ES-I3 (cell line): Measurements from ENCODE around the gene EXOSC5.
"Not testable (repeated sequence)": the region's sequence is repeated elsewhere in the genome, so short reads cannot be mapped to it uniquely, and the experiment has no call there.

Source experiments
- H3K36me3 ChIP-seq: 2 replicates; pipeline ENCODE4 v1.6.1; 2013; ENCODE audit warnings: mild to moderate bottlenecking, low read length, control low read depth, moderate library complexity; ENCODE audit not compliant: insufficient read depth
- H3K4me1 ChIP-seq: 2 replicates; pipeline ENCODE4 v1.6.1; 2013; ENCODE audit warnings: mild to moderate bottlenecking, control low read depth, low read length; ENCODE audit not compliant: insufficient read depth
- H3K9ac ChIP-seq: 2 replicates; pipeline ENCODE4 v1.6.1; 2013; ENCODE audit warnings: low read depth, mild to moderate bottlenecking, low read length, moderate library complexity
- H3K9me3 ChIP-seq: 2 replicates; pipeline ENCODE4 v1.6.1; 2013; ENCODE audit warnings: mild to moderate bottlenecking, low read length, moderate library complexity; ENCODE audit not compliant: control insufficient read depth, insufficient read depth

The EXOSC5 gene

GRCh38 chr19:41421314-41421713 is 24.2 kb upstream of the EXOSC5 start:
- H3K36me3 ChIP-seq = peaks cover 4% of the 10 kb centered on the region
- no peaks in the 10 kb centered on the region; the same call in 1 of the 2 replicates for H3K4me1 ChIP-seq
- no peaks in the 10 kb centered on the region for H3K9me3 ChIP-seq
- H3K9ac ChIP-seq = no peak overlapping the region

- Histone ChIP-seq H3K36me3 (peaks cover 4% of the 10 kb centered on the region), H3K9ac (no peak overlapping the region), H3K4me1 (no peaks in the 10 kb centered on the region; the same call in 1 of the 2 replicates), H3K9me3 (no peaks in the 10 kb centered on the region)
Observed at GRCh38 chr19:41420101-41420880, 23.1 kb upstream of the EXOSC5 start.

- Histone ChIP-seq H3K4me1 (no peaks in the 10 kb centered on the region; the same call in 1 of the 2 replicates), H3K9ac (no peak overlapping the region), H3K36me3 (peaks cover 4% of the 10 kb centered on the region), H3K9me3 (no peaks in the 10 kb centered on the region)
Observed at GRCh38 chr19:41416194-41416674, 19.1 kb upstream of the EXOSC5 start.

GRCh38 chr19:41415154-41415571 is 18.0 kb upstream of the EXOSC5 start:
- peaks cover 1% of the 10 kb centered on the region for H3K36me3 ChIP-seq
- H3K9me3 ChIP-seq = no peaks in the 10 kb centered on the region
- H3K4me1 ChIP-seq = no peaks in the 10 kb centered on the region; the same call in 1 of the 2 replicates
- no peak overlapping the region for H3K9ac ChIP-seq

- Histone ChIP-seq H3K36me3 (no peaks in the 10 kb centered on the region; the same call in 1 of the 2 replicates), H3K4me1 (peaks cover 2% of the 10 kb centered on the region), H3K9ac (no peak overlapping the region), H3K9me3 (no peaks in the 10 kb centered on the region)
Observed at GRCh38 chr19:41414461-41414860, 17.3 kb upstream of the EXOSC5 start.

GRCh38 chr19:41413947-41414346 is 16.8 kb upstream of the EXOSC5 start:
- H3K4me1 ChIP-seq = peaks cover 7% of the 10 kb centered on the region
- no peaks in the 10 kb centered on the region; the same call in 1 of the 2 replicates for H3K36me3 ChIP-seq
- H3K9me3 ChIP-seq = no peaks in the 10 kb centered on the region
- H3K9ac ChIP-seq = no peak overlapping the region

GRCh38 chr19:41412953-41413352 is 15.8 kb upstream of the EXOSC5 start:
- no peak overlapping the region for H3K9ac ChIP-seq

GRCh38 chr19:41411968-41412265 is 14.8 kb upstream of the EXOSC5 start:
- no peak overlapping the region for H3K9ac ChIP-seq
- H3K9me3 ChIP-seq = no peaks in the 10 kb centered on the region
- no peaks in the 10 kb centered on the region; the same call in 1 of the 2 replicates for H3K36me3 ChIP-seq
- H3K4me1 ChIP-seq = peaks cover 22% of the 10 kb centered on the region

More at GRCh38 chr19:41412953-41413352, 15.8 kb upstream of the EXOSC5 start:
- Histone ChIP-seq H3K4me1 (peaks cover 13% of the 10 kb centered on the region), H3K9me3 (no peaks in the 10 kb centered on the region), H3K36me3 (no peaks in the 10 kb centered on the region; the same call in 1 of the 2 replicates)

- Histone ChIP-seq H3K36me3 (no peaks in the 10 kb centered on the region; the same call in 1 of the 2 replicates), H3K9ac (no peak overlapping the region), H3K9me3 (no peaks in the 10 kb centered on the region), H3K4me1 (peaks cover 24% of the 10 kb centered on the region)
Observed at GRCh38 chr19:41411100-41411967, 14.2 kb upstream of the EXOSC5 start.

GRCh38 chr19:41410336-41411054 is 13.3 kb upstream of the EXOSC5 start:
- Histone ChIP-seq H3K9ac (no peak overlapping the region), H3K9me3 (no peaks in the 10 kb centered on the region), H3K36me3 (no peaks in the 10 kb centered on the region; the same call in 1 of the 2 replicates), H3K4me1 (peaks cover 24% of the 10 kb centered on the region)

- Histone ChIP-seq H3K4me1 (peaks cover 24% of the 10 kb centered on the region), H3K9ac (no peak overlapping the region; the same call in 1 of the 2 replicates), H3K36me3 (no peaks in the 10 kb centered on the region), H3K9me3 (no peaks in the 10 kb centered on the region)
Observed at GRCh38 chr19:41409288-41409687, 12.1 kb upstream of the EXOSC5 start.

GRCh38 chr19:41408846-41409245 is 11.7 kb upstream of the EXOSC5 start:
- peaks cover 24% of the 10 kb centered on the region for H3K4me1 ChIP-seq
- not testable (repeated sequence) for H3K36me3 ChIP-seq, H3K9me3 ChIP-seq, H3K9ac ChIP-seq

- H3K9me3 ChIP-seq = no peaks in the 10 kb centered on the region
- H3K4me1 ChIP-seq = peaks cover 24% of the 10 kb centered on the region
- H3K9ac ChIP-seq = no peak overlapping the region
- H3K36me3 ChIP-seq = no peaks in the 10 kb centered on the region
Observed at GRCh38 chr19:41408256-41408655, 11.1 kb upstream of the EXOSC5 start.

- H3K4me1 ChIP-seq = peaks cover 24% of the 10 kb centered on the region
- H3K9ac ChIP-seq = no peak overlapping the region
- no peaks in the 10 kb centered on the region for H3K9me3 ChIP-seq
- H3K36me3 ChIP-seq = no peaks in the 10 kb centered on the region
Observed at GRCh38 chr19:41407271-41407670, 10.1 kb upstream of the EXOSC5 start.
